GM12878 (cell line): ENCODE data around the gene UFC1.

Source experiments
- ASH2L ChIP-seq: fragments of 300-600, 200-600 bp; sonication (generic); IDR thresholded peaks from 2 replicates; pipeline ENCODE4 v1.6.1; 2017; ENCODE audit warnings: low read depth, mild to moderate bottlenecking, borderline replicate concordance
- BACH1 ChIP-seq: fragments of 450-650 bp; IDR thresholded peaks from 2 replicates; pipeline ENCODE4 v1.6.1; 2017; ENCODE audit warnings: mild to moderate bottlenecking, borderline replicate concordance
- POLR2AphosphoS5 ChIP-seq: IDR thresholded peaks from 2 replicates; pipeline ENCODE4 v1.6.1; 2011; ENCODE audit warnings: mild to moderate bottlenecking, low read length, inconsistent platforms
- USF1 ChIP-seq: IDR thresholded peaks from 2 replicates; pipeline ENCODE4 v1.6.1; 2011; ENCODE audit warnings: borderline replicate concordance, low read depth, mild to moderate bottlenecking, moderate library complexity, mixed read lengths, low read length; ENCODE audit not compliant: insufficient read depth; ENCODE audit errors: extremely low read length
- TF ChIP-seq, protein P1 (sequence below): IDR thresholded peaks from 2 replicates; pipeline ENCODE4 v1.6.1; 2012; ENCODE audit warnings: mild to moderate bottlenecking, low read depth, low read length

- TF ChIP-seq POLR2AphosphoS5 = peak; percentile 87
- 0 out of 2 replicates have a peak, but pooled peaks have one; percentile 35 for TF ChIP-seq BACH1
- TF ChIP-seq, protein P1, sequence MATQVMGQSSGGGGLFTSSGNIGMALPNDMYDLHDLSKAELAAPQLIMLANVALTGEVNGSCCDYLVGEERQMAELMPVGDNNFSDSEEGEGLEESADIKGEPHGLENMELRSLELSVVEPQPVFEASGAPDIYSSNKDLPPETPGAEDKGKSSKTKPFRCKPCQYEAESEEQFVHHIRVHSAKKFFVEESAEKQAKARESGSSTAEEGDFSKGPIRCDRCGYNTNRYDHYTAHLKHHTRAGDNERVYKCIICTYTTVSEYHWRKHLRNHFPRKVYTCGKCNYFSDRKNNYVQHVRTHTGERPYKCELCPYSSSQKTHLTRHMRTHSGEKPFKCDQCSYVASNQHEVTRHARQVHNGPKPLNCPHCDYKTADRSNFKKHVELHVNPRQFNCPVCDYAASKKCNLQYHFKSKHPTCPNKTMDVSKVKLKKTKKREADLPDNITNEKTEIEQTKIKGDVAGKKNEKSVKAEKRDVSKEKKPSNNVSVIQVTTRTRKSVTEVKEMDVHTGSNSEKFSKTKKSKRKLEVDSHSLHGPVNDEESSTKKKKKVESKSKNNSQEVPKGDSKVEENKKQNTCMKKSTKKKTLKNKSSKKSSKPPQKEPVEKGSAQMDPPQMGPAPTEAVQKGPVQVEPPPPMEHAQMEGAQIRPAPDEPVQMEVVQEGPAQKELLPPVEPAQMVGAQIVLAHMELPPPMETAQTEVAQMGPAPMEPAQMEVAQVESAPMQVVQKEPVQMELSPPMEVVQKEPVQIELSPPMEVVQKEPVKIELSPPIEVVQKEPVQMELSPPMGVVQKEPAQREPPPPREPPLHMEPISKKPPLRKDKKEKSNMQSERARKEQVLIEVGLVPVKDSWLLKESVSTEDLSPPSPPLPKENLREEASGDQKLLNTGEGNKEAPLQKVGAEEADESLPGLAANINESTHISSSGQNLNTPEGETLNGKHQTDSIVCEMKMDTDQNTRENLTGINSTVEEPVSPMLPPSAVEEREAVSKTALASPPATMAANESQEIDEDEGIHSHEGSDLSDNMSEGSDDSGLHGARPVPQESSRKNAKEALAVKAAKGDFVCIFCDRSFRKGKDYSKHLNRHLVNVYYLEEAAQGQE = no peak
- no peak for TF ChIP-seq USF1
- TF ChIP-seq ASH2L = no peak
These were observed 48.3 kb downstream of the UFC1 start, which contains the start of gene NDUFS2 for GRCh38 chr1:161201836-161202712.
